Ishikawa (cell line): Measurements from ENCODE around the gene DTD2.

ENCODE experiments used
- EP300 ChIP-seq: IDR thresholded peaks from 2 replicates; pipeline ENCODE4 v1.6.1; 2012; ENCODE audit warnings: borderline replicate concordance
- RAD21 ChIP-seq: IDR thresholded peaks from 2 replicates; pipeline ENCODE4 v1.6.1; 2012; ENCODE audit warnings: low read depth
- TAF1 ChIP-seq: IDR thresholded peaks from 2 replicates; pipeline ENCODE4 v1.6.1; 2012; ENCODE audit warnings: low read depth, mild to moderate bottlenecking
- YY1 ChIP-seq: IDR thresholded peaks from 2 replicates; pipeline ENCODE4 v1.6.1; 2012; ENCODE audit warnings: low read depth
- ZBTB7A ChIP-seq: IDR thresholded peaks from 2 replicates; pipeline ENCODE4 v1.6.1; 2012; ENCODE audit warnings: low read depth
- TF ChIP-seq, protein P1 (sequence below): IDR thresholded peaks from 2 replicates; pipeline ENCODE4 v1.6.1; 2012; ENCODE audit warnings: low read depth, mild to moderate bottlenecking

- TF ChIP-seq YY1 (no peak), RAD21 (no peak), ZBTB7A (no peak), TAF1 (no peak), EP300 (no peak)
- TF ChIP-seq, protein P1, sequence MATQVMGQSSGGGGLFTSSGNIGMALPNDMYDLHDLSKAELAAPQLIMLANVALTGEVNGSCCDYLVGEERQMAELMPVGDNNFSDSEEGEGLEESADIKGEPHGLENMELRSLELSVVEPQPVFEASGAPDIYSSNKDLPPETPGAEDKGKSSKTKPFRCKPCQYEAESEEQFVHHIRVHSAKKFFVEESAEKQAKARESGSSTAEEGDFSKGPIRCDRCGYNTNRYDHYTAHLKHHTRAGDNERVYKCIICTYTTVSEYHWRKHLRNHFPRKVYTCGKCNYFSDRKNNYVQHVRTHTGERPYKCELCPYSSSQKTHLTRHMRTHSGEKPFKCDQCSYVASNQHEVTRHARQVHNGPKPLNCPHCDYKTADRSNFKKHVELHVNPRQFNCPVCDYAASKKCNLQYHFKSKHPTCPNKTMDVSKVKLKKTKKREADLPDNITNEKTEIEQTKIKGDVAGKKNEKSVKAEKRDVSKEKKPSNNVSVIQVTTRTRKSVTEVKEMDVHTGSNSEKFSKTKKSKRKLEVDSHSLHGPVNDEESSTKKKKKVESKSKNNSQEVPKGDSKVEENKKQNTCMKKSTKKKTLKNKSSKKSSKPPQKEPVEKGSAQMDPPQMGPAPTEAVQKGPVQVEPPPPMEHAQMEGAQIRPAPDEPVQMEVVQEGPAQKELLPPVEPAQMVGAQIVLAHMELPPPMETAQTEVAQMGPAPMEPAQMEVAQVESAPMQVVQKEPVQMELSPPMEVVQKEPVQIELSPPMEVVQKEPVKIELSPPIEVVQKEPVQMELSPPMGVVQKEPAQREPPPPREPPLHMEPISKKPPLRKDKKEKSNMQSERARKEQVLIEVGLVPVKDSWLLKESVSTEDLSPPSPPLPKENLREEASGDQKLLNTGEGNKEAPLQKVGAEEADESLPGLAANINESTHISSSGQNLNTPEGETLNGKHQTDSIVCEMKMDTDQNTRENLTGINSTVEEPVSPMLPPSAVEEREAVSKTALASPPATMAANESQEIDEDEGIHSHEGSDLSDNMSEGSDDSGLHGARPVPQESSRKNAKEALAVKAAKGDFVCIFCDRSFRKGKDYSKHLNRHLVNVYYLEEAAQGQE, result no peak
Measured at GRCh38 chr14:31408421-31408820, 48.9 kb downstream of the DTD2 start.
